ENCODE results near the gene CENPS. TPM values are rescaled to one million over a fixed set of nuclear protein-coding genes. Genes with fewer than 3 reads are reported as not detected.
A peak's percentile ranks its signal among the peaks of the same experiment; 100 is the strongest.
"Not testable (repeated sequence)": the region's sequence is repeated elsewhere in the genome, so short reads cannot be mapped to it uniquely, and the experiment has no call there.

Gene CENPS
- polyA plus RNA-seq, 1 experiment = 9.6 TPM

DNA sequence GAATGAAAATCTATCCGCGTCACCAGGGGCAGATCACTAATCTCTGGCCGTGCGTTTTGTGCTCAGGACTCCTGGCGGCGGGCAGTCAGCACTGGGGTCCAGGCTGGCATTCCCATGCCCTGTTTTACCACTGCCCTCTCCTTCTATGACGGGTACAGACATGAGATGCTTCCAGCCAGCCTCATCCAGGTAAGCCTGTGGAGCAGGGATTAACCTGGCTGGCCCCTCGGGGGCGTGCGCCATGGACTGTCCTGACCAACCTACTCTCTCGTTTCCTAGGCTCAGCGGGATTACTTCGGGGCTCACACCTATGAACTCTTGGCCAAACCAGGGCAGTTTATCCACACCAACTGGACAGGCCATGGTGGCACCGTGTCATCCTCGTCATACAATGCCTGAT, 10.9 kb upstream of the CENPS start:
- no peak for DNase-seq (ENCODE audit: low read depth)
- TF ChIP-seq, protein P1, sequence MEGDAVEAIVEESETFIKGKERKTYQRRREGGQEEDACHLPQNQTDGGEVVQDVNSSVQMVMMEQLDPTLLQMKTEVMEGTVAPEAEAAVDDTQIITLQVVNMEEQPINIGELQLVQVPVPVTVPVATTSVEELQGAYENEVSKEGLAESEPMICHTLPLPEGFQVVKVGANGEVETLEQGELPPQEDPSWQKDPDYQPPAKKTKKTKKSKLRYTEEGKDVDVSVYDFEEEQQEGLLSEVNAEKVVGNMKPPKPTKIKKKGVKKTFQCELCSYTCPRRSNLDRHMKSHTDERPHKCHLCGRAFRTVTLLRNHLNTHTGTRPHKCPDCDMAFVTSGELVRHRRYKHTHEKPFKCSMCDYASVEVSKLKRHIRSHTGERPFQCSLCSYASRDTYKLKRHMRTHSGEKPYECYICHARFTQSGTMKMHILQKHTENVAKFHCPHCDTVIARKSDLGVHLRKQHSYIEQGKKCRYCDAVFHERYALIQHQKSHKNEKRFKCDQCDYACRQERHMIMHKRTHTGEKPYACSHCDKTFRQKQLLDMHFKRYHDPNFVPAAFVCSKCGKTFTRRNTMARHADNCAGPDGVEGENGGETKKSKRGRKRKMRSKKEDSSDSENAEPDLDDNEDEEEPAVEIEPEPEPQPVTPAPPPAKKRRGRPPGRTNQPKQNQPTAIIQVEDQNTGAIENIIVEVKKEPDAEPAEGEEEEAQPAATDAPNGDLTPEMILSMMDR (IDR thresholded peaks at IDR 0.05; ENCODE audit: insufficient read depth, low read depth, low read length) = no peak
- H3K4me3 ChIP-seq (ENCODE audit: low read depth, low read length) = no peak overlapping the region
- H3K27me3 ChIP-seq (ENCODE audit: control insufficient read depth, insufficient read depth, low read length) = no peaks in the 10 kb centered on the region
- peaks cover 14% of the 10 kb centered on the region for H3K36me3 ChIP-seq (ENCODE audit: control insufficient read depth, insufficient read depth, low read length)
- ChIA-PET POLR2A (no interaction called here), CTCF (no interaction called here)

DNA sequence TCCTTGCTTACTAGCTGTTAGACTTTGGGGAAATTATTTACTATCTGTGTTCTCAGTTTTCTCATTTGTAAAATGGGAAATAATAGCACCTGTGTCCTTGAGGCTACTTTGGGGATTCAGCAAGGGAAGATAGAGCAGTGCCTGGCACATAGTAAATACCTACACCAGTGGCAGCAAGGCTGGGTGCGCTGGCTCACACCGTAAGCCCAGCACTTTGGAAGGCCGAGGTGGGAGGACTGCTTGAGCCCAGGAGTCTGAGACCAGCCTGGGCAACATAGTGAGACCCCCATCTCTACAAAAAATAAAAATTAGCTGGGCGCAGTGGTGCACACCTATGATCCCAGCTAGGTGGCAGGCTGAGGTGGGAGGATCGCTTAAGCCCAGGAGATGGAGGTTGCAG, 8.6 kb upstream of the CENPS start:
- Histone ChIP-seq H3K27me3 (ENCODE audit: control insufficient read depth, insufficient read depth, low read length) (no peaks in the 10 kb centered on the region), H3K4me3 (ENCODE audit: low read depth, low read length) (no peak overlapping the region), H3K36me3 (ENCODE audit: control insufficient read depth, insufficient read depth, low read length) (peaks cover 12% of the 10 kb centered on the region)
- ChIA-PET POLR2A (no interaction called here), CTCF (no interaction called here)
- TF ChIP-seq, protein P1 (IDR thresholded peaks at IDR 0.05; ENCODE audit: insufficient read depth, low read depth, low read length) = no peak
- DNase-seq (ENCODE audit: low read depth) = no peak

DNA sequence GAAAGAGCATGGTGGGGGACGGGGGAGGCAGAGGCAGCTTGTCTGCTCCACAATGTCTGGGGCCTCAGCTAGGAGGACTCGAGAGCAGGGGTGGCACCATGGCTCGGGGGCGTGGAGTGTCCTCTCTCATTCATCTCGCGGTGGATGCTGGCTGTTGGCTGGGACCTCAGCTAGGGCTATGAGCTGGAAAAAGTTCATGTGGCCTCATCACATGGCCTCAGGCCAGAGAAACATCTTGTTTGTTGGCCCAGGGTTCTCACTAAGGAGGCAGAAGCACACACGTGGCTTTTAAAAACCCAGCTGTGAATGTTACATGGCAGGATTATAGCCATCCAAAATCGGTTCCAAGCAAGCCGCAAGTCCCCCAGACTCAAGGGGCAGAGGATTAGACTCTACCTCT, 6.2 kb upstream of the CENPS start:
- Histone ChIP-seq H3K27me3 (ENCODE audit: control insufficient read depth, insufficient read depth, low read length) (no peaks in the 10 kb centered on the region), H3K4me3 (ENCODE audit: low read depth, low read length) (no peak overlapping the region), H3K36me3 (ENCODE audit: control insufficient read depth, insufficient read depth, low read length) (peaks cover 7% of the 10 kb centered on the region)
- ChIA-PET CTCF (interaction anchor here (0.8 to 1.6 kb wide), 6 partner anchors 15 to 214 kb away, joined by 3 to 11 read pairs (median 4); partner anchors contain the start of gene KIF1B), POLR2A (no interaction called here)
- no peak for DNase-seq (ENCODE audit: low read depth)
- TF ChIP-seq, protein P1 (IDR thresholded peaks at IDR 0.05; ENCODE audit: insufficient read depth, low read depth, low read length) = peak; percentile 33; the same call in 1 of the 2 replicates

DNA sequence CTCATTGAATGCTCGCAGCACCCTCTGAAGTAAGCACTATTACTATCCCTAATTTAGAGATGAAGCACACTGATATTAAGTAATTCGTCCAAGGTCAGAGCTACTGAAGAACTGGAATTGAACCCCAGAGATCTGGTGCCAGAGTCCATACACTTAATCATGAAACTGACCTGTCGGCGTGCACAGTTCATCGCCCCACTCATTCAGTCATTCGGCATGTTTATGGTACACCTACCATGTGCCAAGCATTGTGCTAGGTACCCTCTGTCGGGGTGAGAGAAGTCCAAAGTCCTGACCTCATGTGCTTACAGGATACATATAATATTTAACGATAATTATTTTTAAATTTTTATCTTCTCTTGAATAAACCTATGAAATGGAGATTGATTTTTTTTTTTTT, 5.6 kb upstream of the CENPS start:
- CTCF ChIA-PET = interaction anchor here (0.8 to 1.6 kb wide), 5 partner anchors 41 to 215 kb away, joined by 3 to 11 read pairs (median 5); partner anchors contain the start of gene KIF1B
- POLR2A ChIA-PET = no interaction called here
- H3K4me3 ChIP-seq (ENCODE audit: low read depth, low read length) = no peak overlapping the region
- DNase-seq (ENCODE audit: low read depth) = no peak
- no peaks in the 10 kb centered on the region for H3K27me3 ChIP-seq (ENCODE audit: control insufficient read depth, insufficient read depth, low read length)
- TF ChIP-seq, protein P1 (IDR thresholded peaks at IDR 0.05; ENCODE audit: insufficient read depth, low read depth, low read length) = no peak
- peaks cover 2% of the 10 kb centered on the region; the same call in 1 of the 2 replicates for H3K36me3 ChIP-seq (ENCODE audit: control insufficient read depth, insufficient read depth, low read length)

DNA sequence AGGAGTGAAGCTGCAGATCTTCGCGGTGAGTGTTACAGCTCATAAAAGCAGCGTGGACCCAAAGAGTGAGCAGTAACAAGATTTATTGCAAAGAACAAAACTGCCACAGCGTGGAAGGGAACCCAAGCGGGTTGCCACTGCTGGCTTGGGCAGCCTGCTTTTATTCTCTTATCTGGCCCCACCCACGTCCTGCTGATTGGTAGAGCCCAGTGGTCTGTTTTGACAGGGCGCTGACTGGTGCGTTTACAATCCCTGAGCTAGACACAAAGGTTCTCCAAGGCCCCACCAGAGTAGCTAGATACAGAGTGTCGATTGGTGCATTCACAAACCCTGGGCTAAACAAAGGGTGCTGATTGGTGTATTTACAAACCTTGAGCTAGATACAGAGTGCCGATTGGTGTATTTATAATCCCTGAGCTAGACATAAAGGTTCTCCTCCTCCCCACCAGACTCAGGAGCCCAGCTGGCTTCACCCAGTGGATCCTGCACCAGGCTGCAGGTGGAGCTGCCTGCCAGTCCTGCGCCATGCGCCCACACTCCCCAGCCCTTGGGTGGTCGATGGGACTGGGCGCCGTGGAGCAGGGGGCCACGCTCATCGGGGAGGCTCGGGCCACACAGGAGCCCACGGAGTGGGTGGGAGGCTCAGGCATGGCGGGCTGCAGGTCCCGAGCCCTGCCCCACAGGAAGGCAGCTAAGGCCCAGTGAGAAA, 4.3 kb upstream of the CENPS start:
- CTCF ChIA-PET = interaction anchor here (1.0 to 1.2 kb wide), 3 partner anchors 48 to 552 kb away, joined by 3 to 4 read pairs (median 3); no protein-coding TSS in a partner anchor
- POLR2A ChIA-PET; DNase-seq (ENCODE audit: low read depth): not testable (repeated sequence)

DNA sequence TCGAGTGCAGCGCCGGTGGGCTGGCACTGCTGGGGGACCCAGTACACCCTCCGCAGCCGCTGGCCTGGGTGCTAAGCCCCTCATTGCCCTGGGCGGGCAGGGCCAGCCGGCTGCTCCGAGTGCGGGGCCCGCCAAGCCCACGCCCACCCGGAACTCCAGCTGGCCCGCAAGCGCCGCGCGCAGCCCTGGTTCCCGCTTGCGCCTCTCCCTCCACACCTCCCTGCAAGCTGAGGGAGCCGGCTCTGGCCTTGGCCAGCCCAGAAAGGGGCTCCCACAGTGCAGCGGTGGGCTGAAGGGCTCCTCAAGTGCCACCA, 3.7 kb upstream of the CENPS start:
- DNase-seq (ENCODE audit: low read depth); H3K27me3 ChIP-seq (ENCODE audit: control insufficient read depth, insufficient read depth, low read length); POLR2A ChIA-PET; H3K36me3 ChIP-seq (ENCODE audit: control insufficient read depth, insufficient read depth, low read length); H3K4me3 ChIP-seq (ENCODE audit: low read depth, low read length): not testable (repeated sequence)
- CTCF ChIA-PET = interaction anchor here (1.0 to 1.1 kb wide), 2 partner anchors 50 to 552 kb away, joined by 3 read pairs; no protein-coding TSS in a partner anchor

More for the DNA sequence above, 4.3 kb upstream of the CENPS start:
- not testable (repeated sequence) for H3K4me3 ChIP-seq (ENCODE audit: low read depth, low read length); H3K27me3 ChIP-seq (ENCODE audit: control insufficient read depth, insufficient read depth, low read length); H3K36me3 ChIP-seq (ENCODE audit: control insufficient read depth, insufficient read depth, low read length)
